ENCODE results near the gene FBXW9. TPM values are rescaled to one million over a fixed set of nuclear protein-coding genes. Genes with fewer than 3 reads are reported as not detected.
A peak's percentile ranks its signal among the peaks of the same experiment; 100 is the strongest.
"Not testable (repeated sequence)": the region's sequence is repeated elsewhere in the genome, so short reads cannot be mapped to it uniquely, and the experiment has no call there.

The FBXW9 gene
- total RNA-seq, 2 experiments from 2014 or later: 7.2 to 8.7 TPM

GRCh38 chr19:12725612-12726011 is 29.2 kb upstream of the FBXW9 start:
- CTCF ChIA-PET: interaction anchor here (0.7 to 1.0 kb wide), 2 partner anchors 29 to 156 kb away, joined by 3 to 4 read pairs; no protein-coding TSS in a partner anchor
- not testable (repeated sequence) for H3K27me3 Mint-ChIP-seq (ENCODE audit: low read depth)
- peaks cover 20% of the 10 kb centered on the region for H3K4me1 Mint-ChIP-seq (ENCODE audit: low read depth)

DNA sequence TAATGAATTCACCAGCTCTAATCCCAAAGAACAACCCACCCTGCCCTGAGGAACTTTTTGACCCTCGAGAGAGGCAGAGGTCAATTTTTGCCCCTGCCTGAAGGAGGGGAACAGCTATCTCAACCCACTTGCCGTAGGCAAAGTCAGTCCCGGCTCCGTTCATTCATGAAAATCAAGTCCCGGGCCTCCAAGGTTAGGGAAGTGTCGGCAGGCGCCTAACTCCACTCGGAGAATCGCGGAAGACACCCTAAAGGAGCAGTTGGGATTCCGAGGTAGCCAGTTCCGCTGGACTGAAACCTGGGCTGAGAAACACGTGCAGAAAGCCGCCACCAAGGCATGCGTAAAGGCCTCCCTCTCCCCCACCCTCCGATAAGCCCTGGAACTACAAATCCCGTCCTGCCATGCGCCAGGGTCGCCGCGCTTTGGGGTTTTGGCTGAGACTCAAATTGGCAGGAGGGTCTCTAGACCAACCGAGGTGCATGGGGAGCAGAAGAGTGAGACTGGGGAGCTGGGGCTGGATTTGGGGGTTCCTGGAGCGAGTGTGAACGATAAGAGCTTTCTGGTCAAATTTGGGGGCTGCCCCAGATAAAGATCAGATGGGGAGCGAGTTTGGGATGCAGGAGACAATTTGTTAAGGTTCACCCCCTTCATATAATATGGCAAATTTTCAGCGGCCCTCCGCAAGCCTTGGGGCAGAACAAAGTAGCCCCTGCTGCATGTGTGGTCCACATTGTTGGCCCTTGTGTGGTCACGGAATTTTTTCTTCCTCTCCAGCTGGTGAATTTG is 27.4 kb upstream of the FBXW9 start, which contains the start of gene TNPO2:
Gene TNPO2, minus strand, starts transcription at position 292 of the 786 bp plus-strand sequence. CDS start 2,955 bp downstream, outside the sequence.
- H3K36me3 Mint-ChIP-seq (ENCODE audit: low read depth): peaks cover 35% of the 10 kb centered on the region
- no peaks in the 10 kb centered on the region for H3K27me3 Mint-ChIP-seq (ENCODE audit: low read depth)
- H3K27ac Mint-ChIP-seq: peak within 1 kb of the TSS; percentile 78
- peaks cover 29% of the 10 kb centered on the region for H3K4me1 Mint-ChIP-seq (ENCODE audit: low read depth)
- peak within 1 kb of the TSS; percentile 79 for H3K4me3 Mint-ChIP-seq
- intact Hi-C loops (cut with micrococcal nuclease): loop anchor here (1.0 kb wide), 1 partner anchor 9 kb away; no protein-coding TSS in a partner anchor
- H3K9me3 Mint-ChIP-seq: no peaks in the 10 kb centered on the region
- peak; percentile 77 for DNase-seq
- CTCF ChIA-PET: interaction anchor here (0.7 to 2.5 kb wide), 6 partner anchors 9 to 84 kb away, joined by 3 to 14 read pairs (median 5); no protein-coding TSS in a partner anchor

More at GRCh38 chr19:12725612-12726011, 29.2 kb upstream of the FBXW9 start:
- H3K27ac Mint-ChIP-seq; intact Hi-C loops (cut with micrococcal nuclease); H3K4me3 Mint-ChIP-seq; H3K9me3 Mint-ChIP-seq; DNase-seq: not testable (repeated sequence)
- peaks cover 42% of the 10 kb centered on the region for H3K36me3 Mint-ChIP-seq (ENCODE audit: low read depth)

DNA sequence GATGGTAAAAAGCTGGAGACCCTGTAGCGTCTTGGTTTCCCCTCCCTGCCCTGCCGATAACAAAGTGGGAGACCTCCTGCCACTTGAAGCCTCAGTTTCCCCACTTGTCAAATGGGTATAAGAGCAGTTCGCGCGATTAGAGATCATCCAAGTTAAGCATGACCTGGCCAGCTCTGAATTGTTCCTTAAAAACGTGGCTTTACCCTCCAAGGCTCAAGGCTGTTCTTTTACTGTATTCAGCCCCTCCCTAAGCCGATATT is 26.9 kb upstream of the FBXW9 start:
- H3K9me3 Mint-ChIP-seq: no peaks in the 10 kb centered on the region
- peaks cover 33% of the 10 kb centered on the region for H3K4me1 Mint-ChIP-seq (ENCODE audit: low read depth)
- no peaks in the 10 kb centered on the region for H3K27me3 Mint-ChIP-seq (ENCODE audit: low read depth)
- H3K4me3 Mint-ChIP-seq: peak overlapping the region; percentile 79
- peak overlapping the region; percentile 78 for H3K27ac Mint-ChIP-seq
- DNase-seq: no peak
- CTCF ChIA-PET: interaction anchor here (0.7 to 2.5 kb wide), 4 partner anchors 10 to 37 kb away, joined by 3 to 14 read pairs (median 8); no protein-coding TSS in a partner anchor
- intact Hi-C loops (cut with micrococcal nuclease): no loop called here
- peaks cover 37% of the 10 kb centered on the region for H3K36me3 Mint-ChIP-seq (ENCODE audit: low read depth)

DNA sequence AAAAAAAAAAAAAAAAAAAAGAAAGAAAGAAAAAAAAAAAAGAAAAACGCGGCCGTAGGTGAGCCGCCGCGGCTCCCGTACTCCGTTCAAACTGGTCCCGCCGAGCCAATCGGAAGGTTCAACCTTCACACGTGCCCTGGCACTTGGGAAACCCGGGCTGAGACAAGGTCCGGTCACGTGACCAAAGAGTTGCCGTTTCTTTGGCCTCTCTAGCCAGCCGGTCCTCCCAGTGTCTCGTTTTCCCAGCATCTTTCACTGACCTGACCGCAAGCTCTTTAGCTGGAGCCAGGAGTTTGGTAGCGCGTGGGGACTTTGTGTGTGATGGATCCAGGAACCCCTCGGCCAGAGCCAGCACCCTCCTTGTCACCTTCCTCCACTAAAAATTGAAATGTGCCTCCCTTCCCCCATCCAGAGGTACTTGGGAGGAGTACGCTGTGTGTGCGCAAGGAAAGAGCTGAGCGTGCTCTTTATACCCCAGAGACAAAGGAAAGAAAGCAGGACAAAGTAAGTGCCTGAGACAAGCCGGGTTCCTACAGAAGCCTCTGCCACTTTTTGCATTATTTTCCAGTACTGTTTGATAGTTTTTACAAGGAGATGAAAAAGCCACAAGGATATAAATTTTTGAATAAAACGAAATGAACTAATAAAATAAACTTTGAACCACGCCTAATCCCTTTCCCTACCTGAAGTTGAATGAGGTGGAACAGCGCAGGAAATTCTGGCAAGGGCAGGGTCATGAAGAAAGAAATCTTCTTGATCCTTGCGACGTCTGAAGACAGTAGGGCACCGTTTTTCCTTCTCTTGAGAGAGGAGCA is 26.3 kb upstream of the FBXW9 start:
- CTCF ChIA-PET: interaction anchor here (0.7 to 2.5 kb wide), 4 partner anchors 11 to 37 kb away, joined by 3 to 14 read pairs (median 8); no protein-coding TSS in a partner anchor
- peak overlapping the region; percentile 78 for H3K27ac Mint-ChIP-seq

DNA sequence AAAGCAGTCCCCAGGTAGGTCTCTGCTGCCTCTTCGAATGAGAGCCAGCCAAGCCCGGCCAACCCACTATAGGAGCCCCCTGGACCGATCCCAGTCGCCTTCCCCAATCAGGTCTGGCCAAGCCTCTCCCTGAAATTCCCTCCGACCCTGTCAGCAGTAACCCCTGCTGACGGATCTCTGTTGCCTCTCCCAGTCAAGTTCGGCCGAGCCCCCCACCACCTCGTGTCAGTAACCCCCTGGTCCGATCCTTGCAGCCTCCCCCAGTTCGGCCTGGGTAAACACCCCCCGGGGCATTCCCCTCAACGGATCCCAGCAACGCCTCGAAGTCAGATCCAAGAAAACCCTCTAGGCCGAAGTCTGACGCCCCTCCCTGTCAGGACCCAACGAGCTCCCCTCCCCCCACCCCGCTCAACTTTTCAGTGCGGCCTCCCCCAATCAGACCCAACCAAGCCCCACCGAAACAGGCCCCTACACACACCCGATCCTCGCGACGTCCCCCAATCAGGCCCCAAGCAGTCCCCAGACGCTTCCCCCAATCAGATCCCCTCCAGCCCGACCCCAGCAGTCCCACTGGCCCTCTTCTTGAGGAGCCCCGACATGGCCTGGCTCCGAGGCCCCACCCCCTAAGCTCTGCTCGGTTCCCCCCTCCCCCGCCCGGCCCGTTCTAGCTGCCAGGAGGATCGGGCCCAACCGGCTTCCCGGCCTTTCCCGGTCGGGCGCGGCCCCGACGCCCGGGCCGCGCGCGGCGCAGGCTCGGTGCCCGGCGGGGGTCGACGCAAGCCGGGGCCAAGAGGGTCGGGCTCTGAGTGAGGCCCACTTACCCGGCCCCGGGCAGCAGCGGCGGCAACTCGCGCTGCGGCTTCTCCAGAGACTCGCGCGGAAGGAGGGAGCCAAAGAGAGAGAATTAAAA is 25.5 kb upstream of the FBXW9 start:
- intact Hi-C loops (cut with micrococcal nuclease): loop anchor here (1.0 kb wide), 2 partner anchors 15 to 41 kb away; partner anchors contain the start of genes DHPS and GET3
- Mint-ChIP-seq H3K4me3 (peak overlapping the region; percentile 93), H3K27ac (peak overlapping the region; percentile 91), H3K4me1 (ENCODE audit: low read depth) (peaks cover 33% of the 10 kb centered on the region), H3K27me3 (ENCODE audit: low read depth) (no peaks in the 10 kb centered on the region), H3K36me3 (ENCODE audit: low read depth) (peaks cover 34% of the 10 kb centered on the region), H3K9me3 (no peaks in the 10 kb centered on the region)
- CTCF ChIA-PET: interaction anchor here (0.8 to 1.8 kb wide), 4 partner anchors 22 to 126 kb away, joined by 3 to 10 read pairs (median 4); no protein-coding TSS in a partner anchor
- peak; percentile 47 for DNase-seq

More for the DNA sequence above, 26.3 kb upstream of the FBXW9 start:
- Mint-ChIP-seq H3K27me3 (ENCODE audit: low read depth) (no peaks in the 10 kb centered on the region), H3K36me3 (ENCODE audit: low read depth) (peaks cover 35% of the 10 kb centered on the region), H3K4me1 (ENCODE audit: low read depth) (peaks cover 33% of the 10 kb centered on the region), H3K9me3 (no peaks in the 10 kb centered on the region), H3K4me3 (peak overlapping the region; percentile 79)
- intact Hi-C loops (cut with micrococcal nuclease): loop anchor here (1.0 kb wide), 2 partner anchors 15 to 41 kb away; partner anchors contain the start of genes DHPS and GET3
- DNase-seq: peak; percentile 97

- H3K27ac Mint-ChIP-seq: peak overlapping the region; percentile 91
- H3K27me3 Mint-ChIP-seq (ENCODE audit: low read depth): no peaks in the 10 kb centered on the region
- H3K4me3 Mint-ChIP-seq: peak overlapping the region; percentile 93
- H3K4me1 Mint-ChIP-seq (ENCODE audit: low read depth): peaks cover 33% of the 10 kb centered on the region
- peak; percentile 37 for DNase-seq
- H3K9me3 Mint-ChIP-seq: no peaks in the 10 kb centered on the region
- CTCF ChIA-PET: interaction anchor here (0.6 to 1.5 kb wide), 7 partner anchors 8 to 182 kb away, joined by 3 to 5 read pairs (median 3); no protein-coding TSS in a partner anchor
- peaks cover 36% of the 10 kb centered on the region for H3K36me3 Mint-ChIP-seq (ENCODE audit: low read depth)
- intact Hi-C loops (cut with micrococcal nuclease): no loop called here
These were observed 24.6 kb upstream of the FBXW9 start for GRCh38 chr19:12720851-12721655.

DNA sequence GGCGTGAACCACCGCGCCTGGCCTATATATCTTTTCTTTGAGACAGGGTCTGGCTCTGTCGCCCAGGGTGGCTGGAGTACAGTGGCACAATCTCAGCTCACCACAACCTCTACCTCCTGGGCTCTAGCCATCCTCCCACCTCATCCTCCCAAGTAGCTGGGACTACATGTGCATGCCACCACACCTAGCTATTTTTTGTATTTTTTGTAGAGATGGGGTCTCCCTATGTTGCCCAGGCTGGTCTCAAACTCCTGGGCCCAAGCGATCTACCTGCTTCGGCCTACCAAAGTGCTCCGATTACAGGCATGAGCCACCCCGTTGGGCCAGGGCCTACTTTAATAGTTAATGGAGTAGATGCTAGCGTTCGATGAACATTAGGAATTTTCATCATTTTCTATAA is 23.9 kb upstream of the FBXW9 start:
- Mint-ChIP-seq H3K4me3 (peak overlapping the region; percentile 93), H3K27ac (peak overlapping the region; percentile 50), H3K36me3 (ENCODE audit: low read depth) (peaks cover 38% of the 10 kb centered on the region), H3K27me3 (ENCODE audit: low read depth) (no peaks in the 10 kb centered on the region), H3K4me1 (ENCODE audit: low read depth) (peaks cover 33% of the 10 kb centered on the region), H3K9me3 (no peaks in the 10 kb centered on the region)
- no peak for DNase-seq
- CTCF ChIA-PET: interaction anchor here (0.6 to 1.5 kb wide), 5 partner anchors 9 to 183 kb away, joined by 3 to 4 read pairs (median 3); no protein-coding TSS in a partner anchor
- intact Hi-C loops (cut with micrococcal nuclease): no loop called here

DNA sequence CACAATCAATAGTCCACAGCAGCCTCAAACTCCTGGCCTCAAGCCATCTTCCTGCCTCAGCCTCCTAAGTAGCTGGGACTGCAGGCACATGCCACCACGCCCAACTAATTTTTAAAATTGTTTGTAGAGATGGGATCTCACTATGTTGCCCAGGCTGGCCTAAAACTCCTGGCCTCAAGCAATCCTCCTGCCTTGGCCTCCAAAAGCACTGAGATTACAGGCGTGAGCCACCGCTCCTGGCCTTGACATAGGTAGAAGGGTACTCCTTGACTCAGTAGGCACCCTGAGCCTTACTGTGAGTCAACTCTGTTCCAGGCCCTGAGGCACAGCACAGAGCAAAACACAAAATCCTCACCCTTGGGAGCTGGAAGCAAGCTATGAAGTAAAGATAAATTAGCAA is 19.5 kb upstream of the FBXW9 start:
- H3K4me3 Mint-ChIP-seq: no peak overlapping the region
- H3K4me1 Mint-ChIP-seq (ENCODE audit: low read depth): peaks cover 23% of the 10 kb centered on the region
- peaks cover 36% of the 10 kb centered on the region for H3K36me3 Mint-ChIP-seq (ENCODE audit: low read depth)
- intact Hi-C loops (cut with micrococcal nuclease): no loop called here
- no peak overlapping the region for H3K27ac Mint-ChIP-seq
- no peaks in the 10 kb centered on the region for H3K27me3 Mint-ChIP-seq (ENCODE audit: low read depth)
- CTCF ChIA-PET: interaction anchor here (1.2 to 1.6 kb wide), 3 partner anchors 13 to 131 kb away, joined by 3 to 4 read pairs (median 4); partner anchors contain the start of gene FBXW9
- no peaks in the 10 kb centered on the region for H3K9me3 Mint-ChIP-seq
- no peak for DNase-seq

- Mint-ChIP-seq H3K27me3 (ENCODE audit: low read depth) (no peaks in the 10 kb centered on the region), H3K36me3 (ENCODE audit: low read depth) (peaks cover 37% of the 10 kb centered on the region), H3K4me1 (ENCODE audit: low read depth) (peaks cover 17% of the 10 kb centered on the region), H3K27ac (no peak overlapping the region), H3K9me3 (no peaks in the 10 kb centered on the region), H3K4me3 (no peak overlapping the region)
- intact Hi-C loops (cut with micrococcal nuclease): no loop called here
- CTCF ChIA-PET: interaction anchor here (0.6 to 1.6 kb wide), 3 partner anchors 14 to 132 kb away, joined by 3 to 4 read pairs (median 3); no protein-coding TSS in a partner anchor
- no peak for DNase-seq
These were observed 18.7 kb upstream of the FBXW9 start for GRCh38 chr19:12715102-12715501.

DNA sequence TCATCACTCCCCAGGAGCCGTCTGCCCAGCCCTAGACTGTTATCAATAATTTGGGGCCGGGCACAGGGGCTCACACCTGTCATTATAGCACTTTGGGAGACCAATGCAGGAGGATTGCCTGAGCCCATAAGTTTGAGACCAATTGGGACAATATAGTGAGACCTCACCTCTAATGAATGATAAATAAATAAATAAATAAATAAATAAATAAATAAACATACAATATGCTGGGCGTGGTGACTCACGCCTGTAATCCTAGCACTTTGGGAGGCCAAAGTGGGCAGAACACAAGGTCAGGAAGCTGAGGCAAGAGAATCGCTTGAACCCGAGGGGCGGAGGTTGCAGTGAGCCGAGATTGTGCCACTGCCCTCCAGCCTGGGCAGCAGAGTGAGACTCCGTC is 16.9 kb upstream of the FBXW9 start:
- peaks cover 31% of the 10 kb centered on the region for H3K36me3 Mint-ChIP-seq (ENCODE audit: low read depth)
- CTCF ChIA-PET: interaction anchor here (2.0 kb wide), 1 partner anchor 134 kb away, joined by 6 read pairs; no protein-coding TSS in a partner anchor

More for the DNA sequence above, 16.9 kb upstream of the FBXW9 start:
- intact Hi-C loops (cut with micrococcal nuclease); H3K27ac Mint-ChIP-seq; H3K27me3 Mint-ChIP-seq (ENCODE audit: low read depth); H3K4me1 Mint-ChIP-seq (ENCODE audit: low read depth); H3K4me3 Mint-ChIP-seq; H3K9me3 Mint-ChIP-seq; DNase-seq: not testable (repeated sequence)
